Measurements from ENCODE around the gene MYL12B.

Gene MYL12B

DNA sequence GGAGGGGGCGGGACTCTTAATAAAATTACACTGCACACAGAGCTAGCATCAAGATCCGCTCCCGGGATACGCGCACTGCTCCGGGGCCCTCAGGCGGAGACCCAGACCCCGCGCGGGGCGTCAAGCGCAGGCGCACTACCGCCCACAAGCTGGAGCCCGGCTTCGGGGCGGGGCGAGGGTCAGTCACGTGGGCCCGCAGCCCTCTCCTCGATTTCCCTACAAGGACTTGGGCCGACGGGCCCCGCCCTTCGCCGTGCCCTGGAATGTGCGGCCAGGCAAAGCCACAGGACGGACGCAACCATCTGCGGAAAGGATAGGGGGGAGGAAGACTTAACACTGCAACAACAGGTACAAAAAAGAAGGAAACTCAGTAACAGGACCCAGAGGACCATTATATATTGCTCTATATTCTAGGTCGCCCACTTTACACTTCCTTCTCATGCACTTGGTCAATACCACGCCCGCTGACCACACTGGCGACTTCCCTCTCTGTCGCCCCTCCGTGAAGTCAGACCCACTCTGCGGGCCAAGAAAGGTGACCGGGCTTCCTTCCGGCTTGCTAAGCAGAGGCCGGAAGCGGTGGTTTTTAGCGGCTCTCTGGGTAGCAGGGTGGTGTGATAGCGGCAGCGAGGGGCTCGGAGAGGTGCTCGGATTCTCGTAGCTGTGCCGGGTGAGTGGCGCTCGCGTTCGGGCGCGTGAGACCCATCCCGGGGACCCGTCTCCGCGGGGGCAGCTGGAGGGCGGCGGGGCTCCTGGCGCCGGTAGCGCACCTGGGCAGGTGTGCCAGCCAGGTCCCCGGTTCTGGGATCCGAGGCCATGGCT lies 14.5 kb upstream of the MYL12B start, which contains the start of gene MYL12A (continued):
- TF ChIP-seq, protein P1, sequence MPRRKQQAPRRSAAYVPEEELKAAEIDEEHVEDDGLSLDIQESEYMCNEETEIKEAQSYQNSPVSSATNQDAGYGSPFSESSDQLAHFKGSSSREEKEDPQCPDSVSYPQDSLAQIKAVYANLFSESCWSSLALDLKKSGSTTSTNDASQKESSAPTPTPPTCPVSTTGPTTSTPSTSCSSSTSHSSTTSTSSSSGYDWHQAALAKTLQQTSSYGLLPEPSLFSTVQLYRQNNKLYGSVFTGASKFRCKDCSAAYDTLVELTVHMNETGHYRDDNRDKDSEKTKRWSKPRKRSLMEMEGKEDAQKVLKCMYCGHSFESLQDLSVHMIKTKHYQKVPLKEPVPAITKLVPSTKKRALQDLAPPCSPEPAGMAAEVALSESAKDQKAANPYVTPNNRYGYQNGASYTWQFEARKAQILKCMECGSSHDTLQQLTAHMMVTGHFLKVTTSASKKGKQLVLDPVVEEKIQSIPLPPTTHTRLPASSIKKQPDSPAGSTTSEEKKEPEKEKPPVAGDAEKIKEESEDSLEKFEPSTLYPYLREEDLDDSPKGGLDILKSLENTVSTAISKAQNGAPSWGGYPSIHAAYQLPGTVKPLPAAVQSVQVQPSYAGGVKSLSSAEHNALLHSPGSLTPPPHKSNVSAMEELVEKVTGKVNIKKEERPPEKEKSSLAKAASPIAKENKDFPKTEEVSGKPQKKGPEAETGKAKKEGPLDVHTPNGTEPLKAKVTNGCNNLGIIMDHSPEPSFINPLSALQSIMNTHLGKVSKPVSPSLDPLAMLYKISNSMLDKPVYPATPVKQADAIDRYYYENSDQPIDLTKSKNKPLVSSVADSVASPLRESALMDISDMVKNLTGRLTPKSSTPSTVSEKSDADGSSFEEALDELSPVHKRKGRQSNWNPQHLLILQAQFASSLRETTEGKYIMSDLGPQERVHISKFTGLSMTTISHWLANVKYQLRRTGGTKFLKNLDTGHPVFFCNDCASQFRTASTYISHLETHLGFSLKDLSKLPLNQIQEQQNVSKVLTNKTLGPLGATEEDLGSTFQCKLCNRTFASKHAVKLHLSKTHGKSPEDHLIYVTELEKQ (tag by site-specific recombination; IDR thresholded peaks at IDR 0.05; ENCODE audit: borderline replicate concordance): no peak
- TF ChIP-seq GLI4 (tag by site-specific recombination; IDR thresholded peaks at IDR 0.05) (peak; percentile 15; the same call in 1 of the 2 replicates), ZNF596 (tag by site-specific recombination; IDR thresholded peaks at IDR 0.05) (no peak), KLF1 (tag by site-specific recombination; IDR thresholded peaks at IDR 0.05) (peak; percentile 83), ZNF175 (tag by site-specific recombination; IDR thresholded peaks at IDR 0.05) (no peak), ZNF24 (tag by site-specific recombination; IDR thresholded peaks at IDR 0.05) (peak; percentile 53; the same call in 1 of the 2 replicates), ZBTB1 (tag by site-specific recombination; IDR thresholded peaks at IDR 0.05) (no peak), HOXA7 (CRISPR knock-in tag; IDR thresholded peaks at IDR 0.05; ENCODE audit: borderline replicate concordance) (no peak), ZNF548 (tag by site-specific recombination; IDR thresholded peaks at IDR 0.05) (no peak), ZXDB (tag by site-specific recombination; IDR thresholded peaks at IDR 0.05) (peak; percentile 96), ZNF707 (tag by site-specific recombination; IDR thresholded peaks at IDR 0.05) (no peak), ZNF10 (tag by site-specific recombination; IDR thresholded peaks at IDR 0.05) (0 out of 2 replicates have a peak, but pooled peaks have one; percentile 29), ZFP41 (tag by site-specific recombination; IDR thresholded peaks at IDR 0.05; ENCODE audit: borderline replicate concordance) (no peak), ZNF433 (tag by site-specific recombination; IDR thresholded peaks at IDR 0.05; ENCODE audit: low read depth) (no peak), ZNF600 (tag by site-specific recombination; IDR thresholded peaks at IDR 0.05) (no peak), ZNF19 (tag by site-specific recombination; IDR thresholded peaks at IDR 0.05; ENCODE audit: low read depth) (no peak), ZNF214 (tag by site-specific recombination; IDR thresholded peaks at IDR 0.05; ENCODE audit: borderline replicate concordance) (no peak), ZNF555 (tag by site-specific recombination; conservative IDR thresholded peaks at IDR 0.05) (no peak), ZNF530 (tag by site-specific recombination; IDR thresholded peaks at IDR 0.05; ENCODE audit: low read depth) (no peak), SETDB1 (IDR thresholded peaks at IDR 0.05; ENCODE audit: insufficient read length, low read length) (no peak), ZNF157 (tag by site-specific recombination; IDR thresholded peaks at IDR 0.05) (no peak), ZNF544 (tag by site-specific recombination; IDR thresholded peaks at IDR 0.05) (no peak), HOXD13 (CRISPR knock-in tag; IDR thresholded peaks at IDR 0.05; ENCODE audit: borderline replicate concordance) (no peak), ZNF560 (tag by site-specific recombination; IDR thresholded peaks at IDR 0.05; ENCODE audit: borderline replicate concordance) (no peak), SP7 (tag by site-specific recombination; IDR thresholded peaks at IDR 0.05) (peak; percentile 86), ZBTB8A (tag by site-specific recombination; IDR thresholded peaks at IDR 0.05) (peak; percentile 87), ZNF155 (tag by site-specific recombination; IDR thresholded peaks at IDR 0.05) (no peak)
- TF ChIP-seq, protein P2, sequence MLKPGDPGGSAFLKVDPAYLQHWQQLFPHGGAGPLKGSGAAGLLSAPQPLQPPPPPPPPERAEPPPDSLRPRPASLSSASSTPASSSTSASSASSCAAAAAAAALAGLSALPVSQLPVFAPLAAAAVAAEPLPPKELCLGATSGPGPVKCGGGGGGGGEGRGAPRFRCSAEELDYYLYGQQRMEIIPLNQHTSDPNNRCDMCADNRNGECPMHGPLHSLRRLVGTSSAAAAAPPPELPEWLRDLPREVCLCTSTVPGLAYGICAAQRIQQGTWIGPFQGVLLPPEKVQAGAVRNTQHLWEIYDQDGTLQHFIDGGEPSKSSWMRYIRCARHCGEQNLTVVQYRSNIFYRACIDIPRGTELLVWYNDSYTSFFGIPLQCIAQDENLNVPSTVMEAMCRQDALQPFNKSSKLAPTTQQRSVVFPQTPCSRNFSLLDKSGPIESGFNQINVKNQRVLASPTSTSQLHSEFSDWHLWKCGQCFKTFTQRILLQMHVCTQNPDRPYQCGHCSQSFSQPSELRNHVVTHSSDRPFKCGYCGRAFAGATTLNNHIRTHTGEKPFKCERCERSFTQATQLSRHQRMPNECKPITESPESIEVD (tag by site-specific recombination; IDR thresholded peaks at IDR 0.05): no peak
- TF ChIP-seq, protein P3, sequence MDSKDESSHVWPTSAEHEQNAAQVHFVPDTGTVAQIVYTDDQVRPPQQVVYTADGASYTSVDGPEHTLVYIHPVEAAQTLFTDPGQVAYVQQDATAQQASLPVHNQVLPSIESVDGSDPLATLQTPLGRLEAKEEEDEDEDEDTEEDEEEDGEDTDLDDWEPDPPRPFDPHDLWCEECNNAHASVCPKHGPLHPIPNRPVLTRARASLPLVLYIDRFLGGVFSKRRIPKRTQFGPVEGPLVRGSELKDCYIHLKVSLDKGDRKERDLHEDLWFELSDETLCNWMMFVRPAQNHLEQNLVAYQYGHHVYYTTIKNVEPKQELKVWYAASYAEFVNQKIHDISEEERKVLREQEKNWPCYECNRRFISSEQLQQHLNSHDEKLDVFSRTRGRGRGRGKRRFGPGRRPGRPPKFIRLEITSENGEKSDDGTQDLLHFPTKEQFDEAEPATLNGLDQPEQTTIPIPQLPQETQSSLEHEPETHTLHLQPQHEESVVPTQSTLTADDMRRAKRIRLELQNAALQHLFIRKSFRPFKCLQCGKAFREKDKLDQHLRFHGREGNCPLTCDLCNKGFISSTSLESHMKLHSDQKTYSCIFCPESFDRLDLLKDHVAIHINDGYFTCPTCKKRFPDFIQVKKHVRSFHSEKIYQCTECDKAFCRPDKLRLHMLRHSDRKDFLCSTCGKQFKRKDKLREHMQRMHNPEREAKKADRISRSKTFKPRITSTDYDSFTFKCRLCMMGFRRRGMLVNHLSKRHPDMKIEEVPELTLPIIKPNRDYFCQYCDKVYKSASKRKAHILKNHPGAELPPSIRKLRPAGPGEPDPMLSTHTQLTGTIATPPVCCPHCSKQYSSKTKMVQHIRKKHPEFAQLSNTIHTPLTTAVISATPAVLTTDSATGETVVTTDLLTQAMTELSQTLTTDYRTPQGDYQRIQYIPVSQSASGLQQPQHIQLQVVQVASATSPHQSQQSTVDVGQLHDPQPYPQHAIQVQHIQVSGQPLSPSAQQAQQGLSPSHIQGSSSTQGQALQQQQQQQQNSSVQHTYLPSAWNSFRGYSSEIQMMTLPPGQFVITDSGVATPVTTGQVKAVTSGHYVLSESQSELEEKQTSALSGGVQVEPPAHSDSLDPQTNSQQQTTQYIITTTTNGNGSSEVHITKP (tag by site-specific recombination; IDR thresholded peaks at IDR 0.05): peak; percentile 100
- TF ChIP-seq, protein P4, sequence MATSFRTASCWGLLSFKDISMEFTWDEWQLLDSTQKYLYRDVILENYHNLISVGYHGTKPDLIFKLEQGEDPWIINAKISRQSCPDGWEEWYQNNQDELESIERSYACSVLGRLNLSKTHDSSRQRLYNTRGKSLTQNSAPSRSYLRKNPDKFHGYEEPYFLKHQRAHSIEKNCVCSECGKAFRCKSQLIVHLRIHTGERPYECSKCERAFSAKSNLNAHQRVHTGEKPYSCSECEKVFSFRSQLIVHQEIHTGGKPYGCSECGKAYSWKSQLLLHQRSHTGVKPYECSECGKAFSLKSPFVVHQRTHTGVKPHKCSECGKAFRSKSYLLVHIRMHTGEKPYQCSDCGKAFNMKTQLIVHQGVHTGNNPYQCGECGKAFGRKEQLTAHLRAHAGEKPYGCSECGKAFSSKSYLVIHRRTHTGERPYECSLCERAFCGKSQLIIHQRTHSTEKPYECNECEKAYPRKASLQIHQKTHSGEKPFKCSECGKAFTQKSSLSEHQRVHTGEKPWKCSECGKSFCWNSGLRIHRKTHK (tag by site-specific recombination; IDR thresholded peaks at IDR 0.05): no peak

Measured in HEK293 (cell line).